ENCODE data around the gene OR52J3. TPM values are rescaled to one million over a fixed set of nuclear protein-coding genes. Genes with fewer than 3 reads are reported as not detected.

OR52J3 gene
- total RNA-seq, 1 experiment from 2014 or later = not detected

GRCh38 chr11:5069272-5069671 lies 22.9 kb downstream of the OR52J3 start, which contains the start of gene OR52E1:
OR52E1 (plus strand) TSS chr11:5069572.
- TF ChIP-seq CTCF (conservative IDR thresholded peaks at IDR 0.05; ENCODE audit: low read depth, low read length) (no peak), EZH2 (IDR thresholded peaks at IDR 0.05; ENCODE audit: borderline replicate concordance, low read depth, low read length, poor library complexity, severe bottlenecking) (no peak)
- no peak within 1 kb of the TSS for H3K27ac ChIP-seq (ENCODE audit: low read depth, low read length, poor library complexity, severe bottlenecking)
- H3K36me3 ChIP-seq (ENCODE audit: insufficient read depth, low read length, poor library complexity, severe bottlenecking) = no peaks in the 10 kb centered on the region
- H3K27me3 ChIP-seq (replicated peaks; ENCODE audit: insufficient read depth, low read depth, low read length, poor library complexity) = no peaks in the 10 kb centered on the region
- ChIA-PET CTCF (no interaction called here), POLR2A (ENCODE audit: low non-redundant PET) (no interaction called here)
- no peaks in the 10 kb centered on the region for H3K9me3 ChIP-seq (ENCODE audit: low read depth, low read length, poor library complexity, severe bottlenecking)
- no peak for DNase-seq (ENCODE audit: low spot score)
- no peaks in the 10 kb centered on the region for H3K4me1 ChIP-seq (ENCODE audit: insufficient read depth, low read length, poor library complexity, severe bottlenecking)
- BruUV-seq (replicated peaks) = no TSS peak
- H3K4me3 ChIP-seq (ENCODE audit: low read depth, low read length, poor library complexity, severe bottlenecking) = no peak within 1 kb of the TSS
- intact Hi-C loops (cut with micrococcal nuclease; ENCODE audit: unreplicated experiment) = no loop called here

GRCh38 chr11:5071799-5072198 lies 25.5 kb downstream of the OR52J3 start:
- TF ChIP-seq EZH2 (IDR thresholded peaks at IDR 0.05; ENCODE audit: borderline replicate concordance, low read depth, low read length, poor library complexity, severe bottlenecking) (no peak), CTCF (conservative IDR thresholded peaks at IDR 0.05; ENCODE audit: low read depth, low read length) (no peak)
- Histone ChIP-seq H3K36me3 (ENCODE audit: insufficient read depth, low read length, poor library complexity, severe bottlenecking) (no peaks in the 10 kb centered on the region), H3K27me3 (replicated peaks; ENCODE audit: insufficient read depth, low read depth, low read length, poor library complexity) (no peaks in the 10 kb centered on the region), H3K27ac (ENCODE audit: low read depth, low read length, poor library complexity, severe bottlenecking) (no peak overlapping the region), H3K9me3 (ENCODE audit: low read depth, low read length, poor library complexity, severe bottlenecking) (no peaks in the 10 kb centered on the region), H3K4me1 (ENCODE audit: insufficient read depth, low read length, poor library complexity, severe bottlenecking) (no peaks in the 10 kb centered on the region), H3K4me3 (ENCODE audit: low read depth, low read length, poor library complexity, severe bottlenecking) (no peak overlapping the region)
- ChIA-PET CTCF (no interaction called here), POLR2A (ENCODE audit: low non-redundant PET) (no interaction called here)
- no peak for DNase-seq (ENCODE audit: low spot score)
- no TSS peak for BruUV-seq (replicated peaks)
- intact Hi-C loops (cut with micrococcal nuclease; ENCODE audit: unreplicated experiment) = no loop called here

- TF ChIP-seq CTCF (conservative IDR thresholded peaks at IDR 0.05; ENCODE audit: low read depth, low read length) = no peak
- no peak for TF ChIP-seq EZH2 (IDR thresholded peaks at IDR 0.05; ENCODE audit: borderline replicate concordance, low read depth, low read length, poor library complexity, severe bottlenecking)
- Histone ChIP-seq H3K4me3 (ENCODE audit: low read depth, low read length, poor library complexity, severe bottlenecking) (no peak overlapping the region), H3K36me3 (ENCODE audit: insufficient read depth, low read length, poor library complexity, severe bottlenecking) (no peaks in the 10 kb centered on the region), H3K9me3 (ENCODE audit: low read depth, low read length, poor library complexity, severe bottlenecking) (no peaks in the 10 kb centered on the region), H3K27me3 (replicated peaks; ENCODE audit: insufficient read depth, low read depth, low read length, poor library complexity) (no peaks in the 10 kb centered on the region), H3K27ac (ENCODE audit: low read depth, low read length, poor library complexity, severe bottlenecking) (no peak overlapping the region), H3K4me1 (ENCODE audit: insufficient read depth, low read length, poor library complexity, severe bottlenecking) (no peaks in the 10 kb centered on the region)
- DNase-seq (ENCODE audit: low spot score) = no peak
- CTCF ChIA-PET = no interaction called here
- BruUV-seq (replicated peaks) = no TSS peak
- POLR2A ChIA-PET (ENCODE audit: low non-redundant PET) = no interaction called here
- intact Hi-C loops (cut with micrococcal nuclease; ENCODE audit: unreplicated experiment) = no loop called here
Observed at GRCh38 chr11:5081405-5081804, 35.1 kb downstream of the OR52J3 start.
